ENCODE measurements around the gene OOEP.
A peak's percentile ranks its signal among the peaks of the same experiment; 100 is the strongest.
"Not testable (repeated sequence)": the region's sequence is repeated elsewhere in the genome, so short reads cannot be mapped to it uniquely, and the experiment has no call there.

Gene OOEP

DNA sequence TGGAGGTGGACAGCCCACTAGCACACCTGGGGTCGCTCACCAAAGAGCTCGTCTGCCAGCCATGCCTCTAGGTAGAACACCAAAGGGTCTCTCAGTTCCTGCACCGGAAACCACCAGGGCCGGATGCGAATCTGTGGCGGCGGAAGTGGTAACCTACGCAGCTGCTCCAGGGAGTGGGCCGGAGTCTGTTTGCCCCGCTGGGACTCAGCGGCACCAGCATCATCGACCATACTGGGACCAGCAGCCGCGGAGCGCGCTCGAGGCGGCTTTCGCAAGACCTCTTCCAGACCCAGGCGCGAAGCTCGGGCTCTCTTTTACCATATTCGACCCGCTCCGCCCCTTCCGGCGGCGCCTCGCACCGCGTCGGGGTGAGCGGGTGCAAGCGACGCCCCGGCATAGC, at the start of gene OOEP:
OOEP (minus strand) TSS at position 335 of the 400 bp plus-strand sequence; CDS start at position 230, 105 bp downstream.
- ATAC-seq: no peak

DNA sequence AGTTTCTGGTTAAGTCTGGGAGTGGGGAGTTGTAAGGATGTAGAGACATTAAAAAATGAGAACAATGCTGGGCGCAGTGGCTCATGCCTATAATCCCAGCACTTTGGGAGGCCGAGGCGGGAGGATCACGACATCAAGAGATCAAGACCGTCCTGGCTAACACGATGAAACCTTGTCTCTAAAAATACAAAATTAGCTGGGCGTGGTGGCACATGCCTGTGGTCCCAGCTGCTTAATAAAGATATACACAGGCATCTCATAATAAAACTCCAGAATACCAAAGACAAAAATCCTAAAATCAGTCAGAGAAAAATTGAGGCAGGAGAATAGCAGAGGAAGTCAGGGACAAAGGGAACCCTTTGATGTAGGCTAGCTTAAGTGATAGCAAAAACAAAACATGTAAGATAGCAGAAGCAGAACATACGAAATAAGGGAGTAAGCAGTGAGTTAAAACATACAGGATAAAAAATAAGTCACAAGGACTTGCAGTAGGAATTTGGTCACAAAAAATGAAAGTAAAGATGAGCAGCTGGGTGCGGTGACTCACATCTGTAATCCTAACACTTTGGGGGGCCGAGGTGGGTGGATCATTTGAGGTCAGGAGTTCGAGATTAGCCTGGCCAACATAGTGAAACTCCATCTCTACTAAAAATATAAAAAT, 48.5 kb upstream of the OOEP start:
- ATAC-seq: no peak

DNA sequence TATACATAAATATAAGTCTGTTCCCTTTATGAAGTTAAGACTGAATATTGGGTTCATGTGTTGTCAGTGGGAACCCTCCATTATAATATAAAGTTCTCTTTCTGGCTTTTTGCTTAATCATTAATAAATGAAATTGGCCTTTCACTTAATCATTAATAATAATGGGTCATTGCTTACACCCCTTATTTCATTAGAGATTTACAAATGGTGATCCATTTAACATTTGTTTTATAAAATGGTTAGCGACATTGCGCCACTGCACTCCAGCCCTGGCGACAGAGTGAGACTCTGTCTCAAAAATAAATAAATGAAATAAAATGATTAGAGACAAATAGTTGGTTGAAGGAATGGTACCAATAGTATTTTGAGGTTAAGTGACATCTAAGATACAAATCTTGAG, 43.4 kb upstream of the OOEP start:
- no peak for ATAC-seq

DNA sequence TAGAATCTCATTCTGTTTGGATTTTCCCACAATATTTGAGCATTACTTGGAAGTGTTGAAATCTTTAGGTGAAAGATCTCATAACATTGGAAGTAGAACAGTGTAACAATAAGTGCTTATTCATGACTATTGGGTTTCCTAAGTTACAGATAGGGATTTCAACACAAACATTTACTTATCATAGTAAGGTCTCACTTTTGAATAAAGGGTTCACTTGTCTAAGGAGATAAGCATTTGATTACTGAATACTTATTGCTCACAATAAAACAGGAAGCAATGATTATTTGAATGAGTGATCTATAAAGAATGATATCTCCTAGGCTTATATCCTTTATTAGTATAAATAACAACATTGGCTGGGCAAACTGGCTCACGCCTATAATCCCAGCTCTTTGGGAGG, 39.7 kb upstream of the OOEP start:
- no peak for ATAC-seq

DNA sequence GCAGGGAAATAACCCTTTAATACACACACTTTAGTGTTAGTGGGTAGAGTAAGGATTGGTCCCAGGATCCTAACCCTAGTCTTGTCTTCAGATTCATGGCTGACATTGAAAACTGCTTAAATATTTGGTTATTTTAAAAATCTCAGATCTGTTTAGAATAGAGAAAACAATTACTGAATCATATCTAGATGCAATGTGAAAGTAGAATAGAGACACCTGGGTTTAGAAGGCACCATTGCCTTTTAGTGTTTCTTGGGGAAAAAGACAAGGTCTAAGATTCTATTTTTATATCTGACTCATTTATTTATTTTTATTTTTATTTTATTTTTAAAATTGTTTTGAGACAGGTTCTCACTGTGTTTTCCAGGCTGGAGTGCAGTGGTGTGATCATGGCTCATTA, 31.0 kb upstream of the OOEP start:
- ATAC-seq: no peak

DNA sequence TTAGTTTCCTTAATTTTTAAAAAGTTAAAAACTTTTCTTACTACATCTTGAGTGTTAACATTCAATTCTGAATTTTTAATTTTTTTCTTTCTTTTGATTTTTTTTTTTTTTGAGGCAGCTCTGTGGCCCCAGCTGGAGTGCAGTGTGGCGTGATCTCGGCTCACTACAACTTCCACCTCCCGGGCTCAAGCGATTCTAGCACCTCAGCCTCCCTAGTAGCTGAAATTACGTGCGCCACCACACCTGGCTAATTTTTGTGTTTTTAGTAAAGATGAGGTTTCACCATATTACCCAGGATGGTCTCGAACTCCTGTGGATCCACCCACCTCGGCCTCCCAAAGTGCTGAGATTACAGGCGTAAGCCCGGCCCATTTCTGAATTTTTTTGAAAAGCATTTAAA, 26.2 kb upstream of the OOEP start:
- no peak for ATAC-seq

DNA sequence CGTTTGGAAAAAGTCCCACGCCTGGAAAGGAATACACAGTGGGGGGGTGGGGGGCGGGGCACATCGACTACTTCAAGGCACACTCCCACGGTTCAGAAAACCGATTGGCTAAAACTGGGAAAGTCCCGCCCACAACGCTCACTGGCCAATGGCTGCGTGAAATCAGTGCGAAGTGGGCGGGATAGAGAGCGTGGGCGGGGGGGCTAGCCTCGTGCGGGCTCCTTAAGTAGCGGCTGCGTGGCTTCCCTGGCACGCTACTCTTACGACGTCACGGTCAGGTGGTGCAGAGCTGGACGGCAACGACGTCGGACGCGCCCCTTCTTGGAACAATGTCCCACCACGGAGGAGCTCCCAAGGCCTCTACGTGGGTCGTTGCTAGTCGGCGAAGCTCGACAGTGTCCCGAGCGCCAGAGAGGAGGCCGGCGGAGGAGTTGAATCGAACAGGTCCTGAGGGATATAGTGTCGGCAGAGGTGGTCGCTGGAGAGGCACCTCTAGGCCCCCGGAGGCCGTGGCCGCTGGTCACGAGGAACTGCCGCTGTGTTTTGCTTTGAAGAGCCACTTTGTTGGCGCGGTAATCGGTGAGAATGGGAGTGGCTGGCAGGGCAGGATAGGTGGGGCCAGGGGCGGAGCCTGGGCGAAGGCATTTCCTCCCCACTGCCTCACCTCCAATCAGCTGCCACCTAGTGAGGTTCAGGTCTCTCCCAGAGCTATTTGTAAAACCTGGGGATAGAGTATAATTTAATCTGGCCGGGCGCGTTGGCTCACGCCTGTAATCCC, 25.1 kb upstream of the OOEP start, which contains the start of gene DDX43:
DDX43 (plus strand) TSS at position 252 of the 778 bp plus-strand sequence; CDS start at position 330, 78 bp downstream.
- ATAC-seq: peak; percentile 66 to 68

DNA sequence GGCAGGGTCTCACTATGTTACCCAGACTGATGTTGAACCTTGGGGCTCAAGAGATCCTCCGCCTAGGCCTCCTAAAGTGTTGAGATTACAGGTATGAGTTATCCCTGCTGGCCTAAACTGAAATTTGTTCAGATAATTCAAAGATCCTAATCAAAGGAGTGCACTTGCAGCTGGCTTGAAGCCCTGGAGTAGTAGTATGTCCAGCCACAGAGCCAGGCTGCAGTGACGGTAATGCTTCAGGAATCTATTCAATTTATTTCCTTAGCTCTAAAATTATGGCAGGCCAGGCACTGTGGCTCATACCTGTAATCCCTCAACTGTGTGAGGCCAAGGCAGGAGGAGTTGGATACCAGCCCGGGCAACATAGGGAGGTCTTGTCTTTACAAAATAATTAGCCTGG, 23.6 kb upstream of the OOEP start:
- no peak for ATAC-seq

DNA sequence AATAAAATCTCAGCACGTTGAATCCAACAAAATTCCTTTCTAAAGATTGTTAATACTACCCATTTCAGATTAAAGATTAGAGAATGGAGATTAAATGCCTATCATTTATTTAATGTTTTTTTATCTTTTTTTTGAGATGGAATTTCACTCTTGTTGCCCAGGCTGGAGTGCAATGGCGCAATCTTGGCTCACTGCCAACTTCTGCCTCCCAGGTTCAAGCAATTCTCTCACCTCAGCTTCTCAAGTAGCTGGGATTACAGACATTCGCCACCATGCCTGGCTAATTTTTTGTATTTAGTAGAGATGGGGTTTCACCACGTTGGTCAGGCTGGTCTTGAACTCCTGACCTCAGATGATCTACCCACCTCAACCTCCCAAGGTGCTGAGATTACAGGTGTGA, 22.5 kb upstream of the OOEP start:
- not testable (repeated sequence) for ATAC-seq

DNA sequence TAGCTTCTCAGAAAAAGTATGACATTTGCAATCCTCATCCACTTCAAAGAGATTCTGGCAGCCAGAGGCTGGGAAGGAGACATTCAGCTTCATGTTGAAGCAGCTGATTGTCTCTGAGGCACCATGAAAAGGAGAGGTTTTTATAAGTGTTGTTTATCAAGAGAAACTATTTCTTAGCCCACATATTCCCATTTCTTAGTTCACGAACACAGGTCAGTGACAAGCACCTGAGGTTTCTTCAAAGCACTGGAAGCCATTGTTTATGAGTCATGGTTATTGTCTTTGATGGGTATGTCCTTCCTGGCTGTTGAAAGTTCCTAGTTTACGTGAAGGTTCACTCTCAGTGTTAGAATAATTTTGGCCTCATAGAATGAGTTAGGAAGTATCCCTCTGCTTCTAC, 22.0 kb upstream of the OOEP start:
- no peak for ATAC-seq

DNA sequence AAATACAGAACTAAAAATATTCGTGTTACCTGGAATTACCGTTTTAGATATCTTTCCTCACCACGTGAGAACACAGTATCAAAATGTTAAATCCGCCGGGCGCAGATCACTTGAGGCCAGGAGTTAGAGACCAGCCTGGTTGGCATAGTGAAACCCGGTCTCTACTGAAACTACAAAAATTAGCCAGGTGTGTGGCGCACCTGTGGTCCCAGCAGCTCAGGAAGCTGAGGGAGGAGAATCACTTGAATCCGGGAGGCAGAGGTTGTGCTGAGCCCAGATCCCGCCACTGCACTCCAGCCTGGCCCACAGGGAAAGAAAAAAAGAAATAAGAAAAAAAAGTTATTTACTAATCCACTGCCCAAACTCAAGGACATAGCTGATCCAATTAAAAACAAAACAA, 20.2 kb upstream of the OOEP start:
- no peak for ATAC-seq

DNA sequence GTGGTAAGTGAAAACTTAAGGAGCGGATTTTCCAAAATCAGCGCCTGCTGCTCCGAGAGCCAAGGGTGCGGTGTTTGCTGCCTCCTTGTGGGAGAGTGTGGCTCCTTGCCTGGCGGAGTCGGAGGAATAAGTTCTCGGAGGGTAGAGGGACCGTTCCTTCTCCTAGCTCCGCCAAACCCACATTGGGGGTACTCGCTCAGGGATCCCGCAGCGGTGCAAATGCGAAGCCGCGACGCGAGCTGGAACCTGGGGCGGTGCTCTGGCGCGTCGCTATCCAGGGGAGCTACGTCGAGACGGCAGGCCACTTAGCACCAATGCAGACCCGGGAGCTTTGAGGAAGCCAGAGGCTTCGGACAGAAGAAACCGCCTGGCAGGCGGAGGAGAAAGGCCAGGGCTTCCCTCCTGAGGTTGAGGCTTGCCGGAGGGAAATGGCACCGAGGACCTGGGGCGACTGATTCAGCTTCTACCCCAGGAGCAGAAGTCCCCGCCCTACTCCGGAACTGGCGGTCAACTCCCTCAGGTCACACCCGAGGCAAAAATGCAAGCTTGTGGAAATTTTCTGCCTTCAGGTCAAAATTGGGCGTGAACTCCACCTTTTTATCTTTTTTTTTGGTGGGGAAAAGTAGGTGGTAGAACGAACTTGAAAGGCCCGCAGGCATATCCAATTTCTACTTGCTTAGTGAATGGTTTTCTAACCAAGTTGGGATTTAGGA, 19.3 kb upstream of the OOEP start:
- ATAC-seq: peak; percentile 70 to 86

DNA sequence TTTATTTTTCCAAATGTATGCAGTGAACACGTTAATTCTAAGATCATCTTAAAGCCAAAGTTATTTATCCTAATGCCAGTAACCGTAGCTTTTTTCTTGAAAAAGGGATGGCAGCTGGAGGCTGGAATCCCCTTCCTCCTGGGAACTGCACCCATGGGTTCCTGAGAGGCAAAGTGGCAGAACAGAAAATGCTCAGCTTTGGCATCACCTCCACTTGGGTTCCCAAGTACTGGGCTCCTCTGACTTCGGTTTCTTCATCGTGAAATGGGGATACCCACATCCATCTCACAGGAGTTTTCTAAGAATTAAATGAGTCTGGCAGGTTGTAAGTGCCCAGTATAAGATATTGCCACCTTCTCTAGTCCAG, 18.7 kb upstream of the OOEP start:
- no peak for ATAC-seq

DNA sequence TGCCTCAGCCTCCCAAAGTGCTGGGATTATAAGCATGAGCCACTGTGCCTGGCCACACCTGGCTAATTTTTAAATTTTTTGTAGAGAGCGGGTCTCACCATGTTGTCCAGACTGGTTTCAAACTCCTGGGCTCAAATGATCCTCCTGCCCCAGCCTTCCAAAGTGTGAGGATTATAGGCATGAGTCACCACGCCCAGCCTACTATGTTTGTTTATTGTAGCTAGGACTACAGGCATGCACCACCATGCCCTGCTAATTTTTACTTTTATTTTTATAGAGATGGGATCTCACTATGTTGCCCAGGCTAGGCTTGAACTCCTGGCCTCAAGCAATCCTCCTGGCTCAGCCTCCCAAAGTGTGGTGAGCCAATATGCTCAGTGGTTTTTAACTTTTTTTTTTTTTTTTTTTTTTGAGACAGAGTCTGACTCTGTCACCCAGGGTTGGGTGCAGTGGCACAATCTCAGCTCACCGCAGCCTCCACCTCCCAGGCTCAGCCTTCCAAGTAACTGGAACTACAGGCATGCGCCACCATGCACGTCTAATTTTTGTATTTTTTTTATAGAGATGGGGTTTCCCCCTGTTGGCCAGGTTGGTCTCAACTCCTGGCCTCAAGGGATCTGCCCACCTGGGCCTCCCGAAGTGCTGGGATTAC, 12.9 kb upstream of the OOEP start:
- no peak for ATAC-seq

DNA sequence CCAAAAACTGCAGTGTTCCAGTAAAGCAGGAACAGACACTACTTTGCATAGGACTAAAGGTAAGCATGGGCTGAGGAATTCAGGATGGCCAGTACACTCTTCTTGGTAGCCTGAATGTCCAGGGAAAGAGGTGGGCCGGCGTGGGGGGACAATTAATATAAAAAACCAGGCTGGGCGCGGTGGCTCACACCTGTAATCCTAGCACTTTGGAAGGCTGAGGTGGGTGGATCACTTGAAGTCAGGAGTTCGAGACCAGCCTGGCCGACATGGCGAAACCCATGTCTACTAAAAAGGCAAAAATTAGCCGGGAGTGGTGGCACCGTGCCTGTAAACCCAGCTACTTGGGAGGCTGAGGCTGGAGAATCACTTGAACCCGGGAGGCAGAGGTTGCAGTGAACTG, 11.8 kb upstream of the OOEP start:
- not testable (repeated sequence) for ATAC-seq

DNA sequence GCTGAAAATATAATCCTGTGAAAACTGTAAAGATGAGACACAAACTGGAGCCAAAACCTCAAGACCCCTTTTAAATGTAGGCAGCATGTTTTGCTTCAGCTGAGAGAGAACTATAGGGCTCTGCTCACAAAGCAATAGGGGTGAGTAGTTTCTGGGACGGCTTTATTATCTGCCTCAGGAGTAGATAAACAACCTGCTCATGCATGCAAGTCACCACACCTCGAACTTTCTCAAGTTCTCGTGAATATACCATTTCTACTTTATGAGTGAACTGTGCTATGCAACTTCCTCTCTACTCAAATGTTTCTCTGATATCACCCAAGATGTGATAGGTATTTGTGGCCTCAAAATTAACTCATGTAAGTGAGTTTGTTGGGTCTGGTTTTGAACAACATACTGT, 7.5 kb upstream of the OOEP start:
- no peak for ATAC-seq

DNA sequence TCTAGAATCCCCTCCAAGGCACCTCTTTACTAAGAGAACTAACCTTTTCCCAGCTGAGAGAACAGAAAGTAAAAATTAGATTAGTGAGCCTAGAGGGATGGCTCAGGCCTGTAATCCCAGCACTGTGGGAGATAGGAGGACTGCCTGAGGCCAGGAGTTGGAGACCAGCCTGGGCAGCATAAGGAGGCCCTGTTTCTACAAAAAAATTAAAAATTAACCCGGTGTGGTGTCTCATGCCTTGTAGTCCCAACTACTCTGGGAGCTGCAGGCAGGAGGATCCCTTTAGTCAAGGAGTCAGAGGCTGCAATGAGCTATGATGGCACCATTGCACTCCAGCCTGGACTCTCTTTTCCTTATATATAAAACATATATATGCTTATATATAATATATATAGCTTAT, 5.5 kb upstream of the OOEP start:
- ATAC-seq: no peak

DNA sequence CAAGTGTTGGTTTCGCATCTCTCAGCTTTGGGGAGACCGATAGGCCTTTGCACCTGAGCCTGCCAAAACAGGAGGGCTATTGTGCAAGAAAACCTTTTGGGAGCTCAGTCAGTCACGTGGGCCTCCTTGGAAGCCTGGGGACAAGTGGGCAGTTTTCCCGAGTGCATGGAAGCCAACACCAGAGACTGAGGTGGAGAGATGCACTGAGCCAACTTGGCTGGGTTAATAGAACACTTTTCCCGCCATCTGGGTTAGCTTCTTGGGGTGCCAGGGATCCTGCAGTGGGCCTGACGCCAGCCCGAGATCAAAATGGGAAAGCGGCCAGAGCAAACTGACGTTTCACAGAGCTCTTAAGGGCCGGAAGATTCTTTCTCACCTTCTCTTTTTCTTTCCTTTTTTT, 2.8 kb upstream of the OOEP start:
- no peak for ATAC-seq

DNA sequence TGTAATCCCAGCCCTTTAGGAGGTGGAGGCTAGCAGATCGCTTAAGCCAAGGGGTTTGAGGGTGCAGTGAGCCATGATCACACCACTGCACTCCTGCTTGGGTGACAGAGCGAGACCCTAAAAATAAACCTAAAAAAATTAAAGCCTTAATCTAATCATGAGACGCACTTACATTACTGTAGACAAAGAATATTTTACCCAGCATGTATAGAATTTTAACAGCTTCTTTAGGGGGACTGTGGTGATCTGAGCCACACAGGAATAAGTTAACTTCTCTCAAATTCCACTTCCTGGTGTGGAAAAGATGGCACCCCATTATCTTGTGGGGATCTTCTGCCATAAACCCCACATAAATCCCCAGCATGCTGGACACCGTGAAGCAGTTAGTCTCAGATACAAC, 2.3 kb upstream of the OOEP start:
- no peak for ATAC-seq

DNA sequence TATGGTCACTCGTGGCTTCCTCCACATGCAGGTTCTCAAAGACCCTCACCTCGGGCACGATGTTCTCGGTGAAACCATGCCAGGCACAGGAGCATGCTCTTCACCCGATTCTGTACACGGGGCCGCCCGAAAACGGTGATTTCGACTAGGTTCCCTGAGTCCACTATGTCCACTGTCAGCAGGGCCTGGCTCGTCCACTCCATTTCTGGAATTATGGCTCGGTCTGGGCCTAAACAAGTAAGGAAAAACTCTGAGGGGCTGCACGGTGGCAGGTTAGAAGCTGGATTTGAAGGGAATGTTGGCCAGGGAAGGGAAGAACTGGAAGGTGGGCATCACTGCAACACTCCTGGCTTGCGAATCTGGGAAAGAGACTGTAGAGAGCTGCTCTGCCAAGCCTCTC, 540 bp downstream of the OOEP start:
- no peak for ATAC-seq

DNA sequence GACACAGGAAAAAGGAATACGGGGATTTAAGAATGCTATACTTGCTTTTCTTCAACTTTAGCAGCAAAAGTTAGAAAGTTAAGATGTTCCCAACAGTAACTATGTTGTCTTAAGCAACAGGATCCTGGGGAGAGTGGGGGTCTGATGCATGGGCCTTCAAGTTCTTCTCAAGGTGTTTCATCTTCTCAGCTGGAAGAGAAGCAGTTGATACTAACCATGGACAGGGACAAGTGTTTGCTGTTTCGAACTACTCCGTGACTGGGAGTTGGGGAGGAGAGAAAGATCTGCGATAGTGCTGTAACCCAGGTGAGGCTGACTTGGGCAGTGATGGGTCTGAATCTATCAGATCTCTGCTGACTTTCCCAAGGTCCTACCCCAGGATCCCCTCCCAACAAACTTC, 1.0 kb downstream of the OOEP start:
- no peak for ATAC-seq

DNA sequence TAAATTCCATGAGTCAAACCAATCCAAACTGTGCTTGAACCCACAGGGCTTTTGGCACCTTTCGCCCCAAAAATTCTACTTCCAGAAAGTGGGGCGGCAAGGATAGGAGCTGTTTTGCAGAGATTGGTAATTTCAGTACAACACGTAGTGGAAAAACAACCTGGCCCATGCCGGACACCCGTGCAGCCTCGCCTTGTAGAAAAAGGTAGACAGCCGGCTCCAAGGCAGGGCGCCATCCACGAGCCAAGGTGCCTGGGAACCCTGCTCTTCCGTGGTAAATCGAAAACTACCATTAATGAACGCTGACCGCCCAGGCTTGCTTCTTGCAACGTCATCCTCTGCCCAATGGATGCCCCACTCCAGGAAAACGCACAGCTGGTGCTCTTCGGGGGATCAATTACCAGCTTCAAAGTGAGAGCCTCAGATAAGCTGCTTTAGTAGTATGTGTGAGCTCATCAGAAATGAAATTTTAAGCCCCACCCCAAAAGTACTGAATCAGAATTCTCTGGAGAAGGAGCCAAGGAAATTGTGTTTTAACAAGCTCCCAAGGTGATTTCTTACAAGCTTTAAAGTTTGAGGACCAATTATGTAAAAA, 1.8 kb downstream of the OOEP start:
- no peak for ATAC-seq

DNA sequence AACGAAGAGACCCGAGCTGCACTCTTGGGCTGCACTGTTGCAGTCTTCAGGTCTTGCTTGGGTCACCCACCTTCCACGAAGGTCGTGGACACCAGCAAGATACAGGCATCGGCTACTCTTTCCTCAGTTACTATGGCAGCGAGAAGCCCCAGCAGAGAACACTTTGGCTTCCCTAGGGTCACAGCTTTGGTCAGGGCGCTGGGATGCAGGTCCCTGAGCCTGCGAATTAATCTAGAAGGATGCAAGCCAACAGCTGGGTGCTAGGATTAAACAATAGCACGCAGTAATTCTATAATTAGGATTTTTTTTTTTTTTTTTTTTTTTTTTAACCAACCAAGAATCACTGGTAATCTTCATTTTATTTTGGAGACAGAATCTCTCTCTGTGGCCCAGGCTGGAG, 5.1 kb downstream of the OOEP start:
- ATAC-seq: no peak
